Measurements from ENCODE around the gene RAD21L1.

GRCh38 chr20:1265916-1266166 is 40.0 kb downstream of the RAD21L1 start:
- no peak for TF ChIP-seq CTCF (IDR thresholded peaks at IDR 0.05)
- no peak for TF ChIP-seq EP300 (IDR thresholded peaks at IDR 0.05)
- TF ChIP-seq POLR2A (IDR thresholded peaks at IDR 0.05) = no peak
